GM10248 (cell line): Measurements from ENCODE around the gene SMPD3.

Source experiments
- CTCF ChIA-PET: fragments of 300-600 bp; sonication (Branson Sonifier 250); formaldehyde crosslinking; extraction: SDS; loops from one replicate; lab custom pipeline; 2021; ENCODE audit warnings: antibody characterized with exemption; lab: Yijun Ruan, JAX
- POLR2A ChIA-PET: fragments of 350-650 bp; sonication (Branson Sonifier 250); formaldehyde crosslinking; extraction: SDS; loops from one replicate; lab custom pipeline; 2020; ENCODE audit warnings: antibody characterized with exemption; lab: Yijun Ruan, JAX
- DNase-seq: peaks from one replicate; pipeline ENCODE4 v3.0.0; 2012; ENCODE audit errors: extremely low spot score
- CTCF ChIP-seq: IDR thresholded peaks from 2 replicates; pipeline ENCODE4 v1.5.1; 2012; ENCODE audit warnings: mild to moderate bottlenecking, low read depth; ENCODE audit errors: extremely low read depth, missing control alignments, control extremely low read depth

SMPD3 gene

GRCh38 chr16:68432701-68433100, 15.6 kb downstream of the SMPD3 start:
- ChIA-PET POLR2A (no interaction called here), CTCF (interaction anchor here (5.4 kb wide), 1 partner anchor 12 kb away, joined by 29 read pairs; no protein-coding TSS in a partner anchor)
- DNase-seq, result no peak
- no peak for TF ChIP-seq CTCF

GRCh38 chr16:68429076-68429854, 19.0 kb downstream of the SMPD3 start:
- no peak for DNase-seq
- ChIA-PET POLR2A (no interaction called here), CTCF (interaction anchor here (1.2 kb wide), 1 partner anchor 92 kb away, joined by 3 read pairs; no protein-coding TSS in a partner anchor)
- TF ChIP-seq CTCF, result no peak

GRCh38 chr16:68427649-68428303, 20.5 kb downstream of the SMPD3 start:
- ChIA-PET CTCF (interaction anchor here (1.0 to 1.2 kb wide), 2 partner anchors 10 to 16 kb away, joined by 3 read pairs; no protein-coding TSS in a partner anchor), POLR2A (no interaction called here)
- DNase-seq, result no peak
- no peak for TF ChIP-seq CTCF

- ChIA-PET POLR2A (no interaction called here), CTCF (interaction anchor here (0.7 to 2.3 kb wide), 5 partner anchors 9 to 95 kb away, joined by 3 to 9 read pairs (median 4); no protein-coding TSS in a partner anchor)
- no peak for TF ChIP-seq CTCF
- DNase-seq, result no peak
These were observed 22.0 kb downstream of the SMPD3 start for GRCh38 chr16:68426347-68426652.

- DNase-seq, result no peak
- ChIA-PET POLR2A (interaction anchor here (0.6 kb wide), 1 partner anchor 928 kb away, joined by 4 read pairs; no protein-coding TSS in a partner anchor), CTCF (interaction anchor here (0.7 to 2.3 kb wide), 4 partner anchors 9 to 30 kb away, joined by 3 to 9 read pairs (median 4); no protein-coding TSS in a partner anchor)
- TF ChIP-seq CTCF, result no peak
These were observed 22.6 kb downstream of the SMPD3 start for GRCh38 chr16:68425498-68426346.

- no peak for TF ChIP-seq CTCF
- ChIA-PET CTCF (interaction anchor here (1.0 to 3.1 kb wide), 5 partner anchors 11 to 377 kb away, joined by 3 to 10 read pairs (median 5); no protein-coding TSS in a partner anchor), POLR2A (no interaction called here)
- DNase-seq, result no peak
These were observed 24.5 kb downstream of the SMPD3 start for GRCh38 chr16:68423771-68424170.
